GM12878 (cell line): Measurements from ENCODE around the gene PHLPP1.
"Not testable (repeated sequence)": the region's sequence is repeated elsewhere in the genome, so short reads cannot be mapped to it uniquely, and the experiment has no call there.

ENCODE experiments used
- BRCA1 ChIP-seq: IDR thresholded peaks from 2 replicates; pipeline ENCODE4 v1.6.1; 2011; ENCODE audit warnings: low read depth, low read length, improper control_type of control experiment
- JUNB ChIP-seq: IDR thresholded peaks from 2 replicates; pipeline ENCODE4 v1.6.1; 2016; ENCODE audit warnings: antibody characterized with exemption, mild to moderate bottlenecking
- MYC ChIP-seq: IDR thresholded peaks from 2 replicates; pipeline ENCODE4 v1.6.1; 2011; ENCODE audit warnings: mild to moderate bottlenecking, low read length, moderate library complexity, inconsistent platforms; ENCODE audit not compliant: insufficient read depth, insufficient replicate concordance, insufficient read length, severe bottlenecking
- POLR2AphosphoS2 ChIP-seq: IDR thresholded peaks from 2 replicates; pipeline ENCODE4 v1.6.1; 2011; ENCODE audit warnings: low read depth, mild to moderate bottlenecking, low read length, improper control_type of control experiment, moderate library complexity
- TF ChIP-seq, protein P1 (sequence below): IDR thresholded peaks from 2 replicates; pipeline ENCODE4 v1.6.1; 2012; ENCODE audit warnings: low read length, inconsistent platforms
- TF ChIP-seq, protein P2 (sequence below): IDR thresholded peaks from 2 replicates; pipeline ENCODE4 v1.6.1; 2011; ENCODE audit warnings: low read depth, low read length, improper control_type of control experiment, borderline replicate concordance

DNA sequence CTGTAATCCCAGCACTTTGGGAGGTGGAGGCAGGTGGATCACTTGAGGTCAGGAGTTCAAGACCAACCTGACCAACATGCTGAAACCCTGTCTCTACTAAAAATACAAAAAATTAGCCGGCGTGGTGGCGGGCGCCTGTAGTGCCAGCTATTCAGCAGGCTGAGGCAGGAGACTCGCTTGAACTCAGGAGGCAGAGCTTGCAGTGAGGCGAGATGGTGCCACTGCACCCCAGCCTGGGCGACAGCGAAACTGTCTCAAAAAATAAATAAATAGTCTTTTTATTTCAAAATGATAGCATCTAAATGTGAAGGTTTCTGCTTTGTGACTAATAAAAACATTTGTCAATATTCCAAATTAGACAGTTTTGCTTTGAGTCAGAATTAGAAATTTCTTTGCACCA is 8.5 kb upstream of the PHLPP1 start:
- TF ChIP-seq, protein P1, sequence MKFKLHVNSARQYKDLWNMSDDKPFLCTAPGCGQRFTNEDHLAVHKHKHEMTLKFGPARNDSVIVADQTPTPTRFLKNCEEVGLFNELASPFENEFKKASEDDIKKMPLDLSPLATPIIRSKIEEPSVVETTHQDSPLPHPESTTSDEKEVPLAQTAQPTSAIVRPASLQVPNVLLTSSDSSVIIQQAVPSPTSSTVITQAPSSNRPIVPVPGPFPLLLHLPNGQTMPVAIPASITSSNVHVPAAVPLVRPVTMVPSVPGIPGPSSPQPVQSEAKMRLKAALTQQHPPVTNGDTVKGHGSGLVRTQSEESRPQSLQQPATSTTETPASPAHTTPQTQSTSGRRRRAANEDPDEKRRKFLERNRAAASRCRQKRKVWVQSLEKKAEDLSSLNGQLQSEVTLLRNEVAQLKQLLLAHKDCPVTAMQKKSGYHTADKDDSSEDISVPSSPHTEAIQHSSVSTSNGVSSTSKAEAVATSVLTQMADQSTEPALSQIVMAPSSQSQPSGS = not testable (repeated sequence)
- TF ChIP-seq BRCA1, MYC, POLR2AphosphoS2, JUNB: not testable (repeated sequence)
- TF ChIP-seq, protein P2, sequence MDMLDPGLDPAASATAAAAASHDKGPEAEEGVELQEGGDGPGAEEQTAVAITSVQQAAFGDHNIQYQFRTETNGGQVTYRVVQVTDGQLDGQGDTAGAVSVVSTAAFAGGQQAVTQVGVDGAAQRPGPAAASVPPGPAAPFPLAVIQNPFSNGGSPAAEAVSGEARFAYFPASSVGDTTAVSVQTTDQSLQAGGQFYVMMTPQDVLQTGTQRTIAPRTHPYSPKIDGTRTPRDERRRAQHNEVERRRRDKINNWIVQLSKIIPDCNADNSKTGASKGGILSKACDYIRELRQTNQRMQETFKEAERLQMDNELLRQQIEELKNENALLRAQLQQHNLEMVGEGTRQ = not testable (repeated sequence)
